H9 (cell line): ENCODE results near the gene FLNC. TPM values are rescaled to one million over a fixed set of nuclear protein-coding genes. Genes with fewer than 3 reads are reported as not detected.

Experiments used
- DNase-seq: peaks from one replicate; pipeline ENCODE4 v3.0.0-alpha.2; 2017
- H2AFZ ChIP-seq: one replicate; pipeline ENCODE4 v1.6.1; 2013; ENCODE audit warnings: mild to moderate bottlenecking, low read length, control low read depth, moderate library complexity
- H2AK5ac ChIP-seq: 2 replicates; pipeline ENCODE4 v1.6.1; 2013; ENCODE audit warnings: low read length, control low read depth, mixed read lengths; ENCODE audit not compliant: insufficient read length
- H2BK120ac ChIP-seq: one replicate; pipeline ENCODE4 v1.6.1; 2013; ENCODE audit warnings: low read depth, mild to moderate bottlenecking, low read length, control low read depth, inconsistent platforms; ENCODE audit not compliant: poor library complexity, severe bottlenecking
- H2BK12ac ChIP-seq: 2 replicates; pipeline ENCODE4 v1.6.1; 2013; ENCODE audit warnings: low read length, control low read depth, mixed read lengths, low read depth; ENCODE audit not compliant: insufficient read length
- H2BK15ac ChIP-seq: 2 replicates; pipeline ENCODE4 v1.6.1; 2013; ENCODE audit warnings: low read depth, low read length, control low read depth
- H2BK20ac ChIP-seq: one replicate; pipeline ENCODE4 v1.6.1; 2013; ENCODE audit warnings: low read depth, mild to moderate bottlenecking, low read length, control low read depth, inconsistent platforms; ENCODE audit not compliant: poor library complexity, severe bottlenecking
- H2BK5ac ChIP-seq: 2 replicates; pipeline ENCODE4 v1.6.1; 2013; ENCODE audit warnings: low read length, control low read depth, mixed read lengths; ENCODE audit not compliant: insufficient read length
- H3K14ac ChIP-seq: 2 replicates; pipeline ENCODE4 v1.6.1; 2013; ENCODE audit warnings: low read length, control low read depth; ENCODE audit not compliant: insufficient read depth
- H3K18ac ChIP-seq: 2 replicates; pipeline ENCODE4 v1.6.1; 2013; ENCODE audit warnings: low read depth, mild to moderate bottlenecking, mixed read lengths, low read length, control low read depth; ENCODE audit not compliant: insufficient read length
- H3K23ac ChIP-seq: 2 replicates; pipeline ENCODE4 v1.6.1; 2013; ENCODE audit warnings: low read length, control low read depth, mixed read lengths, low read depth; ENCODE audit not compliant: insufficient read length
- H3K23me2 ChIP-seq: 2 replicates; pipeline ENCODE4 v1.6.1; 2013; ENCODE audit warnings: low read depth, mild to moderate bottlenecking, mixed read lengths, low read length, control low read depth; ENCODE audit not compliant: insufficient read length, poor library complexity, severe bottlenecking
- H3K27ac ChIP-seq: 2 replicates; pipeline ENCODE4 v1.5.1; 2013; ENCODE audit warnings: low read length, control low read depth, mixed read lengths, low read depth; ENCODE audit not compliant: insufficient read length
- H3K27me3 ChIP-seq: 2 replicates; pipeline ENCODE4 v1.6.1; 2013; ENCODE audit warnings: low read length, control low read depth, inconsistent platforms; ENCODE audit not compliant: insufficient read depth
- H3K4ac ChIP-seq: 2 replicates; pipeline ENCODE4 v1.6.1; 2013; ENCODE audit warnings: low read depth, mild to moderate bottlenecking, control low read depth, inconsistent platforms, low read length, moderate library complexity
- H3K4me1 ChIP-seq: 2 replicates; pipeline ENCODE4 v1.6.1; 2013; ENCODE audit warnings: low read length, control low read depth, inconsistent platforms; ENCODE audit not compliant: insufficient read depth
- H3K4me2 ChIP-seq: 2 replicates; pipeline ENCODE4 v1.6.1; 2013; ENCODE audit warnings: low read length, control low read depth, mixed read lengths; ENCODE audit not compliant: insufficient read length, insufficient read depth
- H3K56ac ChIP-seq: 2 replicates; pipeline ENCODE4 v1.6.1; 2013; ENCODE audit warnings: low read depth, mild to moderate bottlenecking, mixed read lengths, low read length, control low read depth; ENCODE audit not compliant: insufficient read length
- H3K79me1 ChIP-seq: 2 replicates; pipeline ENCODE4 v1.6.1; 2013; ENCODE audit warnings: low read depth, mild to moderate bottlenecking, moderate library complexity, low read length, control low read depth, inconsistent platforms; ENCODE audit not compliant: insufficient read depth, poor library complexity, severe bottlenecking
- H3K79me2 ChIP-seq: 2 replicates; pipeline ENCODE4 v1.6.1; 2013; ENCODE audit warnings: low read length, control low read depth, inconsistent platforms; ENCODE audit not compliant: insufficient read depth
- H3K9ac ChIP-seq: 2 replicates; pipeline ENCODE4 v1.6.1; 2013; ENCODE audit warnings: low read length, control low read depth, mixed read lengths; ENCODE audit not compliant: insufficient read length; ENCODE audit errors: extremely low read depth
- H3K9me3 ChIP-seq: one replicate; pipeline ENCODE4 v1.6.1; 2013; ENCODE audit warnings: low read depth, low read length, inconsistent platforms; ENCODE audit not compliant: control insufficient read depth
- H3T11ph ChIP-seq: one replicate; pipeline ENCODE4 v1.6.1; 2013; ENCODE audit warnings: mild to moderate bottlenecking, low read length, control low read depth, inconsistent platforms
- H4K20me1 ChIP-seq: one replicate; pipeline ENCODE4 v1.6.1; 2013; ENCODE audit not compliant: control insufficient read depth, insufficient read length, insufficient read depth
- H4K5ac ChIP-seq: 2 replicates; pipeline ENCODE4 v1.6.1; 2013; ENCODE audit warnings: low read depth, mild to moderate bottlenecking, mixed read lengths, low read length, control low read depth; ENCODE audit not compliant: insufficient read length
- H4K8ac ChIP-seq: replicated peaks from 2 replicates; pipeline ENCODE4 v1.6.1; 2013; ENCODE audit warnings: low read length, control low read depth, mixed read lengths, low read depth; ENCODE audit not compliant: insufficient read length
- H4K91ac ChIP-seq: 2 replicates; pipeline ENCODE4 v1.6.1; 2013; ENCODE audit warnings: low read depth, mild to moderate bottlenecking, moderate library complexity, mixed read lengths, low read length, control low read depth; ENCODE audit not compliant: insufficient read length
- H3K27ac Mint-ChIP-seq, 3 experiments: 2 replicates in 2 of 3; 3 replicates in 1 of 3; pipeline ENCODE4 v1.8.0; 2020 to 2021; ENCODE audit warnings: mixed read lengths in 3 of 3, mild to moderate bottlenecking in 1 of 3, moderate library complexity in 1 of 3
- H3K27me3 Mint-ChIP-seq: 2 replicates; pipeline ENCODE4 v1.8.0; 2021; ENCODE audit warnings: low read depth, mild to moderate bottlenecking, moderate library complexity, mixed read lengths
- H3K36me3 Mint-ChIP-seq, 3 experiments: 2 replicates in 2 of 3; 3 replicates in 1 of 3; pipeline ENCODE4 v1.8.0; 2020 to 2021; ENCODE audit warnings: low read depth in 3 of 3, mixed read lengths in 3 of 3; ENCODE audit not compliant: insufficient read depth in 1 of 3
- H3K4me1 Mint-ChIP-seq, 2 experiments: 2 replicates each; pipeline ENCODE4 v1.8.0; 2020; ENCODE audit warnings: mixed read lengths in 2 of 2
- H3K4me3 Mint-ChIP-seq, 2 experiments: 2 replicates in 1 of 2; 3 replicates in 1 of 2; pipeline ENCODE4 v1.8.0; 2020 to 2021; ENCODE audit warnings: mild to moderate bottlenecking in 2 of 2, mixed read lengths in 2 of 2, moderate library complexity in 1 of 2
- H3K9me3 Mint-ChIP-seq, 2 experiments: 2 replicates in 1 of 2; 3 replicates in 1 of 2; pipeline ENCODE4 v1.8.0; 2020; ENCODE audit warnings: mild to moderate bottlenecking in 2 of 2, mixed read lengths in 2 of 2, moderate library complexity in 1 of 2
- WGBS: extraction: QIAGEN DNeasy Blood & Tissue Kit; methylation state at CpG from one replicate; pipeline ENCODE4 v1.1.7; 2013; ENCODE audit warnings: missing lambda C conversion rate, low lambda C conversion rate, mixed read lengths; ENCODE audit not compliant: insufficient read length; ENCODE audit errors: extremely low coverage; 5-methylcytosine and 5-hydroxymethylcytosine counted together
- total RNA-seq: library from RNA; stranded (reverse); gene quantifications from 2 replicates; pipeline ENCODE4 v1.2.1, GENCODE V29; 2021
- TF ChIP-seq, protein P1 (sequence below): fragments of 200-600 bp; sonication (generic); conservative IDR thresholded peaks from 3 replicates; pipeline ENCODE4 v1.8.0; 2021; ENCODE audit warnings: antibody characterized with exemption, mild to moderate bottlenecking

FLNC gene
- total RNA-seq, 1 experiment from 2014 or later = 12.2 TPM

DNA sequence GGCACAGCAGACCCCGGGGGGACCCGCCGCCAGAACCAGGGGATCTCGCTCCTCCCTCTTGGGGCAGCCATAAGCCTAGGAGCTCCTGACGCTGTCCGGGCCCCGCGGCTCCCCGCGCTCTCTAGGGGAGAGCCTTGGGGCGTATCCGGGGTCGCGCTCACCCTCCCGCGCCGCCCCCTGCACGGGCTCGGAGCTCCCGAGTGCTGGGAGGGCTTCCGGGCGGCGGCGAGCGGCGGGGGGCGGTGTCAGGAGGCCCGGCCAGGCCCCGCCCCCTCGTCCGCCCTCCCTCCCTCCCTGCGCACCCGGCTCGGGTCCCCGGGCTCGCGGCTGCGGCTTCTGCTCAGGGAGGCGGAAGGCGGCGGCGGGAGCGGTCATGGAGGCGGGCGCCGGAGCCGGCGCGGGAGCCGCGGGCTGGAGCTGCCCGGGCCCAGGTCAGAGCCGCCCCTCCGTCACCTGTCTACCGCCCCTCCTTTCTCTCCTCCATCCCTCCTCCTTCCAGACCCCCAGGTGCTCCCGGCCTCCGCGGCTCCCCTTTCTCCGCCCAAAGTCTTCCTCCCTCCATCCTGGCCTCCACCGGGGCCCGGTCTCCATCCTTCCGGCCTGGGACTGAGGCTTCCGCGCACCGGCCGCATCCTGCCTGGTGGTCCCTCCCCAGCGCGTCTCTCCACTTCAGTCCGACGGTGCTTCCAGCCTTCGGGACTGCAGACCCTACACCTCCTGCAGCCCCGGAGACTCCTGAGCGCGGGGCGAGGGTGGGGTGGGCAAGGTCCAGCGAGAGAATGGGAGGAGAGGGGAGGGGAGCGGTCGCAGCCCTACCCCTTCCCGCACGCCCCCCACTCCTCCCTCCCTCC is 38.9 kb upstream of the FLNC start, which contains the start of gene CCDC136:
CCDC136 (plus strand) TSS at position 848 of the 851 bp plus-strand sequence. CDS start 444 bp downstream, outside the sequence.
- Histone ChIP-seq H3K18ac (no peak within 1 kb of the TSS), H4K8ac (no peak within 1 kb of the TSS), H2BK20ac (no peak within 1 kb of the TSS), H3K4me2 (peak within 1 kb of the TSS; percentile 80), H4K91ac (no peak within 1 kb of the TSS), H4K5ac (no peak within 1 kb of the TSS), H3K4ac (no peak within 1 kb of the TSS), H2BK15ac (no peak within 1 kb of the TSS), H3K23me2 (peaks cover 12% of the 10 kb centered on the region), H4K20me1 (no peaks in the 10 kb centered on the region), H3K4me1 (no peaks in the 10 kb centered on the region), H2AFZ (no peak within 1 kb of the TSS), H3K9ac (no peak within 1 kb of the TSS), H3K14ac (no peak within 1 kb of the TSS), H3T11ph (no peak within 1 kb of the TSS), H3K79me1 (no peaks in the 10 kb centered on the region), H3K79me2 (no peaks in the 10 kb centered on the region), H3K27ac (no peak within 1 kb of the TSS), H2BK120ac (no peak within 1 kb of the TSS), H3K23ac (no peak within 1 kb of the TSS), H2AK5ac (no peak within 1 kb of the TSS), H3K27me3 (no peaks in the 10 kb centered on the region), H2BK12ac (no peak within 1 kb of the TSS), H3K56ac (no peak within 1 kb of the TSS), H3K9me3 (no peaks in the 10 kb centered on the region), H2BK5ac (no peak within 1 kb of the TSS)
- TF ChIP-seq, protein P1, sequence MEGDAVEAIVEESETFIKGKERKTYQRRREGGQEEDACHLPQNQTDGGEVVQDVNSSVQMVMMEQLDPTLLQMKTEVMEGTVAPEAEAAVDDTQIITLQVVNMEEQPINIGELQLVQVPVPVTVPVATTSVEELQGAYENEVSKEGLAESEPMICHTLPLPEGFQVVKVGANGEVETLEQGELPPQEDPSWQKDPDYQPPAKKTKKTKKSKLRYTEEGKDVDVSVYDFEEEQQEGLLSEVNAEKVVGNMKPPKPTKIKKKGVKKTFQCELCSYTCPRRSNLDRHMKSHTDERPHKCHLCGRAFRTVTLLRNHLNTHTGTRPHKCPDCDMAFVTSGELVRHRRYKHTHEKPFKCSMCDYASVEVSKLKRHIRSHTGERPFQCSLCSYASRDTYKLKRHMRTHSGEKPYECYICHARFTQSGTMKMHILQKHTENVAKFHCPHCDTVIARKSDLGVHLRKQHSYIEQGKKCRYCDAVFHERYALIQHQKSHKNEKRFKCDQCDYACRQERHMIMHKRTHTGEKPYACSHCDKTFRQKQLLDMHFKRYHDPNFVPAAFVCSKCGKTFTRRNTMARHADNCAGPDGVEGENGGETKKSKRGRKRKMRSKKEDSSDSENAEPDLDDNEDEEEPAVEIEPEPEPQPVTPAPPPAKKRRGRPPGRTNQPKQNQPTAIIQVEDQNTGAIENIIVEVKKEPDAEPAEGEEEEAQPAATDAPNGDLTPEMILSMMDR = no peak
- peak within 1 kb of the TSS; percentile 90 to 92 for H3K4me3 Mint-ChIP-seq
- H3K36me3 Mint-ChIP-seq = peaks cover 13 to 25% (median 22%) of the 10 kb centered on the region in 3 experiments
- peaks cover 34 to 35% of the 10 kb centered on the region in 2 experiments for H3K4me1 Mint-ChIP-seq
- H3K9me3 Mint-ChIP-seq = no peaks in the 10 kb centered on the region
- H3K27ac Mint-ChIP-seq = peak within 1 kb of the TSS in 1 of 3 experiments; percentile 73; a peak in 1 of 7 replicates
- H3K27me3 Mint-ChIP-seq = peaks cover 25% of the 10 kb centered on the region
- WGBS = no CpG with 5 or more reads among the region's 80 CpGs
- peak; percentile 79 for DNase-seq
